ES-I3 (cell line): ENCODE data around the gene NELL1.

Experiments used
- H3K36me3 ChIP-seq: 2 replicates; pipeline ENCODE4 v1.6.1; 2013; ENCODE audit warnings: mild to moderate bottlenecking, low read length, control low read depth, moderate library complexity; ENCODE audit not compliant: insufficient read depth
- H3K4me1 ChIP-seq: 2 replicates; pipeline ENCODE4 v1.6.1; 2013; ENCODE audit warnings: mild to moderate bottlenecking, control low read depth, low read length; ENCODE audit not compliant: insufficient read depth
- H3K9ac ChIP-seq: 2 replicates; pipeline ENCODE4 v1.6.1; 2013; ENCODE audit warnings: low read depth, mild to moderate bottlenecking, low read length, moderate library complexity
- H3K9me3 ChIP-seq: 2 replicates; pipeline ENCODE4 v1.6.1; 2013; ENCODE audit warnings: mild to moderate bottlenecking, low read length, moderate library complexity; ENCODE audit not compliant: control insufficient read depth, insufficient read depth

NELL1 gene

GRCh38 chr11:21485426-21485825 lies 816.0 kb downstream of the NELL1 start:
- no peak overlapping the region for H3K9ac ChIP-seq
- no peaks in the 10 kb centered on the region for H3K36me3 ChIP-seq
- no peaks in the 10 kb centered on the region for H3K9me3 ChIP-seq
- no peaks in the 10 kb centered on the region for H3K4me1 ChIP-seq

- H3K9me3 ChIP-seq: no peaks in the 10 kb centered on the region
- H3K9ac ChIP-seq: no peak overlapping the region
- H3K36me3 ChIP-seq: no peaks in the 10 kb centered on the region
- H3K4me1 ChIP-seq: no peaks in the 10 kb centered on the region
Observed at GRCh38 chr11:21489416-21490115, 820.2 kb downstream of the NELL1 start.

DNA sequence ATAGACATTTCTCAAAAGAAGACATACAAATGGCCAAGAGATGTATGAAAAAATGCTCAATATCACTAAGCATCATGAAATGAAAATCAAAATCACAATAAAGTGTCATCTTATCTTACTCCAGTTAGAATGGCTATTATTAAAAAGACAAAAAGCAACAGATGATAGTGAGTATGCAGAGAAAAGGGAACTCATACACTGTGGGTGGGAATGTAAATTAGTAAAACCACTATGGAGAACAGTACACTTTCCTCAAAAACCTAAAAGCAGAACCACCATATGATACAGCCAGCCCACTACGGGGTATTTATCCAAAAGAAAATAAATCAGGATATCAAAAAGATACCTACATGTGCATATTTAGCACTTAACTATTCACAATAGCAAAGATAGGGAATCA lies 823.5 kb downstream of the NELL1 start:
- no peaks in the 10 kb centered on the region for H3K36me3 ChIP-seq
- H3K4me1 ChIP-seq: no peaks in the 10 kb centered on the region
- H3K9me3 ChIP-seq: no peaks in the 10 kb centered on the region
- no peak overlapping the region for H3K9ac ChIP-seq

DNA sequence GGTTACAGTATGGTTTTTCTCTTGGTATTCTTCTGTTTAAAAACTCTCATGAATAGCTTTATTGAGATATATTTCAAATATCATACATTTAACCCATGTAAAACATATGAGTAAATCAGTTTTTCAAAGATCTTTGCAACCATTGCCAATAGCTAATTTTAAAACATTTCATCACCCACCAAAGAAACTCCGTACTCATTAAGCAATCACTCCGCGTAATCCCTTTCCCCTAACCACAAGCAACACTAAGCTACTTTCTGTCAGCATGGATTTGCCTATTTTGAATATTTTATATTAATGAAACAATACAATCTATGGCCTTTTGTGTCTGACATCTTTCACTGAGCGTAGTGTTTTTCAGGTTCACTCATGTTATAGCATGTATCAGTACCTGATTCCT lies 825.6 kb downstream of the NELL1 start:
- H3K9ac ChIP-seq: no peak overlapping the region
- no peaks in the 10 kb centered on the region for H3K9me3 ChIP-seq
- no peaks in the 10 kb centered on the region for H3K36me3 ChIP-seq
- H3K4me1 ChIP-seq: no peaks in the 10 kb centered on the region

GRCh38 chr11:21495879-21496278 lies 826.5 kb downstream of the NELL1 start:
- Histone ChIP-seq H3K36me3 (no peaks in the 10 kb centered on the region), H3K9me3 (no peaks in the 10 kb centered on the region), H3K4me1 (no peaks in the 10 kb centered on the region), H3K9ac (no peak overlapping the region)

DNA sequence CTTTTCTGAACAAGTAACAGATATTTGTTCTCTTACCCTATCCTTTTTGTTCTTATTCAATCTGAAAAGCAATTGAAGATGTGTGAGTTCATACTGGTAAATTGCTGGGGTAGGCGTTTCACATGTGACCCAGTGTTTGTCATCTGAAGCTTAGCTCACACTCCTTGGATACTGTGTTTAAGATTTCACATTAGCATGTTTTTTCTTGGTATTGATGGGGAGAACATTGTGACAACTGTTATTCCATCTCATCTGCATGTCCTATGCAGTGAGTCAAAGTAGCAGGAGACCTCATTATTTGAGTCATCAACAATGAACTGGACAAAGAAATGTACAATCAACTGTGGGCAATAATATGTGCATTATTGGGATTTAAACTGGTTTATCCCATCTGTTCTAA lies 831.9 kb downstream of the NELL1 start:
- Histone ChIP-seq H3K4me1 (no peaks in the 10 kb centered on the region), H3K9ac (no peak overlapping the region), H3K36me3 (no peaks in the 10 kb centered on the region), H3K9me3 (no peaks in the 10 kb centered on the region)

DNA sequence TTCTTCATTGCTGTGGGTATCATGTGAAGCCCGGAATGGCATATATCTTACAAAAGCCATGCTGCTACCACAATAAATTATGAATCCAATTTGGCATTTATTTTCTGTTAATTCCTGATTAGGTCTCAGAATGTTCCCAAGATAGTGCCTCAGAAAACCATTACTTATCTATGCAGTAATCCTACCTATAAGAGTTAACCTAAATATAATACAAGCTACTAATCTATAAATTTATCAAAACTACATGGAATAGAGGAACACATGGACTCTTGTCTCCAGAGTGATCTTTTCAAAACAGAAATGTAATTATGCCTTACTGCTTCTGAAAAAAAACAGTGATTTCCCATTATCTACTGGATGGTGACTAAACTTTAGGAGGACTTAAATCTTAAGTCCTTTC lies 835.7 kb downstream of the NELL1 start:
- Histone ChIP-seq H3K4me1 (no peaks in the 10 kb centered on the region), H3K9me3 (no peaks in the 10 kb centered on the region), H3K9ac (no peak overlapping the region), H3K36me3 (no peaks in the 10 kb centered on the region)

GRCh38 chr11:21511835-21512440 lies 842.6 kb downstream of the NELL1 start:
- no peaks in the 10 kb centered on the region for H3K36me3 ChIP-seq
- H3K9ac ChIP-seq: no peak overlapping the region
- no peaks in the 10 kb centered on the region for H3K9me3 ChIP-seq
- H3K4me1 ChIP-seq: no peaks in the 10 kb centered on the region

GRCh38 chr11:21514316-21514715 lies 844.9 kb downstream of the NELL1 start:
- Histone ChIP-seq H3K4me1 (no peaks in the 10 kb centered on the region), H3K36me3 (no peaks in the 10 kb centered on the region), H3K9ac (no peak overlapping the region), H3K9me3 (no peaks in the 10 kb centered on the region)

GRCh38 chr11:21520244-21520643 lies 850.9 kb downstream of the NELL1 start:
- Histone ChIP-seq H3K9ac (no peak overlapping the region), H3K9me3 (no peaks in the 10 kb centered on the region), H3K36me3 (no peaks in the 10 kb centered on the region), H3K4me1 (no peaks in the 10 kb centered on the region)

DNA sequence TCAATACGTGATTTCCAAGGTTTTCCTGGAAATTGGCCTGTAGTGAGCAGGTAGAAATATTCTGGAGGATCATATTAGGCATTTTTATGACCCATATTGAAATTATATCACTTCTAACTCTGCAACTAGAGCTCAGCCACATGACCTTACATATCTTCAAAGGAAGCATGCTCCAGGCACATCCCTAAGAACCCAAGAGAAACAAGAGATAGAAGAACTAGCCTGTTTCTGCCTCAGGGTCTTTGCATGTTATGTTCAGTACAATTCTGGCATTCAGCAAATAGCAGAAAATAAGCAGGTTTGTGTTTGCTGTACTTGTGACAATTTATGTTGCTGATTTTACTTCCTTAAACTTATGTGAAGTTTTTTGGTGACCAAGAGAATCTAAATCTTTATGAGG lies 859.8 kb downstream of the NELL1 start:
- no peak overlapping the region for H3K9ac ChIP-seq
- H3K36me3 ChIP-seq: no peaks in the 10 kb centered on the region
- no peaks in the 10 kb centered on the region for H3K9me3 ChIP-seq
- H3K4me1 ChIP-seq: no peaks in the 10 kb centered on the region

GRCh38 chr11:21534288-21534687 lies 864.9 kb downstream of the NELL1 start:
- Histone ChIP-seq H3K9ac (no peak overlapping the region), H3K9me3 (no peaks in the 10 kb centered on the region), H3K36me3 (no peaks in the 10 kb centered on the region), H3K4me1 (no peaks in the 10 kb centered on the region)

DNA sequence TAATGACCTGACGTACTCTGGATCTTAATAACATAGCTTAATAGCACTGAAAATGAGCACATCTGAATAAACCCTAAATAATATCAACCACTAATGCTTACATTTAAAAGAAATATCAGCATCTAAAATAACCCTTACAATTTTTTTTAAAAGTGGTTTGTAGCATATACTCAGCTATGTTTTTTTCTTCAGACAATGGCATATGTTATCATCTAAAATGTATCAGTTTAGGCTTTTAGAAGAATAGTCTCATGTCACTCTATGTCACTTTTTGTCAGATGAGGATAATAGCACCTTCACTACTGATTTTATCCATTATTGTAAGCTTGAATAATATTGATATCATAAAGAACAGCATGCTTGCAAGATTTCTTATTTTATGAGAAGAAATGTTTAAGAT lies 868.6 kb downstream of the NELL1 start:
- Histone ChIP-seq H3K36me3 (no peaks in the 10 kb centered on the region), H3K9ac (no peak overlapping the region), H3K4me1 (no peaks in the 10 kb centered on the region), H3K9me3 (no peaks in the 10 kb centered on the region)

- no peaks in the 10 kb centered on the region for H3K9me3 ChIP-seq
- no peaks in the 10 kb centered on the region for H3K36me3 ChIP-seq
- H3K9ac ChIP-seq: no peak overlapping the region
- no peaks in the 10 kb centered on the region for H3K4me1 ChIP-seq
Observed at GRCh38 chr11:21541187-21541751, 871.9 kb downstream of the NELL1 start.

- Histone ChIP-seq H3K9ac (no peak overlapping the region), H3K4me1 (no peaks in the 10 kb centered on the region), H3K36me3 (no peaks in the 10 kb centered on the region), H3K9me3 (no peaks in the 10 kb centered on the region; the same call in 1 of the 2 replicates)
Observed at GRCh38 chr11:21543901-21544300, 874.5 kb downstream of the NELL1 start.
